Measurements from ENCODE around the gene MIER1.

The MIER1 gene

GRCh38 chr1:66919828-66920227, 5.0 kb upstream of the MIER1 start:
- no peaks in the 10 kb centered on the region for H3K9me3 ChIP-seq (ENCODE audit: low read depth, low read length)

DNA sequence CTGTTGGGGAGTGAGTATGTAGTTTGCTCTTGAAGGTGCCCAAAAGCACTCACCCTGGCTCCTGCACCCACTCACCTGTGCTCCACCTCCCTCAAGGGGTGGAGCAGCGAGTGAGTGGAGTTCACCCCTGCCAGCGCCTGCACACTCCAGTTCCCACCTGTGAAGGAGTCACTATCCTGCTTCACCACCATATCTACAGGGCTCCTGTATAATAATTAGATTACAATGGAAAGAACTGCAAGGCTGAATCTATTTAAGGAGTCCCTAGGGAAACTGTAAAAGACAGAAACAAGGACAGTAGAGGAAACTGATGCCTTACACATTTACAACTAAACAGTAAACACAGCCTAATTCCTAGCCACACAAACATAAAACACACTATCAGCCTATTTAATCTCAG, 4.2 kb upstream of the MIER1 start:
- Histone ChIP-seq H3K9me3 (ENCODE audit: low read depth, low read length) (no peaks in the 10 kb centered on the region), H3K27ac (no peak overlapping the region), H3K36me3 (ENCODE audit: insufficient read depth, low read length) (peaks cover 5% of the 10 kb centered on the region; the same call in 1 of the 2 replicates), H3K9ac (ENCODE audit: insufficient read length) (no peak overlapping the region), H3K4me3 (no peak overlapping the region)
- TF ChIP-seq POLR2AphosphoS5 (IDR thresholded peaks at IDR 0.05; ENCODE audit: borderline replicate concordance, low read depth, low read length) = no peak
- TF ChIP-seq FOXP2 (optimal IDR thresholded peaks at IDR 0.05; ENCODE audit: control extremely low read depth, extremely low read length, insufficient read depth) = no peak
- no peak for TF ChIP-seq EZH2 (IDR thresholded peaks at IDR 0.05)
- no peak for DNase-seq (ENCODE audit: low read depth, low spot score)

More at GRCh38 chr1:66919828-66920227, 5.0 kb upstream of the MIER1 start:
- no peak overlapping the region for H3K9ac ChIP-seq (ENCODE audit: insufficient read length)
- H3K4me3 ChIP-seq = no peak overlapping the region
- H3K36me3 ChIP-seq (ENCODE audit: insufficient read depth, low read length) = peaks cover 5% of the 10 kb centered on the region; the same call in 1 of the 2 replicates
- no peak for DNase-seq (ENCODE audit: low read depth, low spot score)
- H3K27ac ChIP-seq = no peak overlapping the region
- TF ChIP-seq POLR2AphosphoS5 (IDR thresholded peaks at IDR 0.05; ENCODE audit: borderline replicate concordance, low read depth, low read length) = no peak
- TF ChIP-seq EZH2 (IDR thresholded peaks at IDR 0.05) = no peak
- TF ChIP-seq FOXP2 (optimal IDR thresholded peaks at IDR 0.05; ENCODE audit: control extremely low read depth, extremely low read length, insufficient read depth) = no peak

DNA sequence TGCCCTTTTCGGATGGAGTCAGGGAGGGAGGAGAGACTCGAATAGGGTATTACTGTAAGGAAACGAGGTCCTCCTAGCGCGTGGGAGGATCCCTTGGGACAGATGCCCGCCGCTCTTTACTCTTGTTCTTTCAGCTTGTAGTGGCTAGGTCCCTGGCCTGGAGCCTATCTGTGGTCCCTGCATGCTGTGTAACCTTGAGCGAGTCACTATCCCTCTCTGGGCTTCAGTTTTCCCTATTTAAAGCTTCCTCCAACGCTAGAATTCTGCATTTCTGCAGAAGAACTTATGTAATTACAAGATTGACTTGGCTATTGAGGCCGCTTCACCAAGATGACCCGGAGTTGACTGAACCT, 744 bp downstream of the MIER1 start:
- Histone ChIP-seq H3K4me3 (peak overlapping the region; percentile 96), H3K36me3 (ENCODE audit: insufficient read depth, low read length) (no peaks in the 10 kb centered on the region; the same call in 1 of the 2 replicates), H3K9ac (ENCODE audit: insufficient read length) (peak overlapping the region; percentile 79)

DNA sequence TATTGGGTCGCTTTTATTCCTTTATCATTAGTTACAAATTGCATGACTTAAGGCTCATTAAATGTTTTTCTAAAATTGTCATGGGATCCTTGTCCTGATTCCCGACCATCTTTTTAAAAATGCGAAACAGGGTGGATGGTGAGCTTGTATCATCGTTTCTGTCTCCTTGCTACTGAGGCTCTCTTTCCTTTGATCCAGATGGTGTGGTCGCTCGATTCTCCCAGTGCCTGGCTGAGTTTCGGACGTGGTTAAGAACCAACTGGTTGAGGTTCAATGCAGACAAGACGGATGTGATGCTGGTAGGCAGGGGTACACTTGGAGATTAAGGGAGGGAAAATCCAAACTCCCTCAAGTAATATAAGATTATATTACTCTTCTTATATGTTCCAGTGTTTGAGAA, 1.2 kb downstream of the MIER1 start:
- Histone ChIP-seq H3K4me3 (peak overlapping the region; percentile 96), H3K36me3 (ENCODE audit: insufficient read depth, low read length) (no peaks in the 10 kb centered on the region), H3K27ac (peak overlapping the region; percentile 87), H3K9ac (ENCODE audit: insufficient read length) (peak overlapping the region; percentile 79), H3K9me3 (ENCODE audit: low read depth, low read length) (no peaks in the 10 kb centered on the region)
- no peak for TF ChIP-seq EZH2 (IDR thresholded peaks at IDR 0.05)
- no peak for TF ChIP-seq FOXP2 (optimal IDR thresholded peaks at IDR 0.05; ENCODE audit: control extremely low read depth, extremely low read length, insufficient read depth)
- no peak for TF ChIP-seq POLR2AphosphoS5 (IDR thresholded peaks at IDR 0.05; ENCODE audit: borderline replicate concordance, low read depth, low read length)
- DNase-seq (ENCODE audit: low read depth, low spot score) = no peak

More for the DNA sequence above, 744 bp downstream of the MIER1 start:
- Histone ChIP-seq H3K27ac (peak overlapping the region; percentile 87), H3K9me3 (ENCODE audit: low read depth, low read length) (no peaks in the 10 kb centered on the region)
- TF ChIP-seq EZH2 (IDR thresholded peaks at IDR 0.05) = no peak
- no peak for TF ChIP-seq POLR2AphosphoS5 (IDR thresholded peaks at IDR 0.05; ENCODE audit: borderline replicate concordance, low read depth, low read length)
- no peak for TF ChIP-seq FOXP2 (optimal IDR thresholded peaks at IDR 0.05; ENCODE audit: control extremely low read depth, extremely low read length, insufficient read depth)
- DNase-seq (ENCODE audit: low read depth, low spot score) = no peak

- H3K27ac ChIP-seq = peak overlapping the region; percentile 64; the same call in 1 of the 2 replicates
These were observed 2.7 kb downstream of the MIER1 start for GRCh38 chr1:66927528-66927927.

DNA sequence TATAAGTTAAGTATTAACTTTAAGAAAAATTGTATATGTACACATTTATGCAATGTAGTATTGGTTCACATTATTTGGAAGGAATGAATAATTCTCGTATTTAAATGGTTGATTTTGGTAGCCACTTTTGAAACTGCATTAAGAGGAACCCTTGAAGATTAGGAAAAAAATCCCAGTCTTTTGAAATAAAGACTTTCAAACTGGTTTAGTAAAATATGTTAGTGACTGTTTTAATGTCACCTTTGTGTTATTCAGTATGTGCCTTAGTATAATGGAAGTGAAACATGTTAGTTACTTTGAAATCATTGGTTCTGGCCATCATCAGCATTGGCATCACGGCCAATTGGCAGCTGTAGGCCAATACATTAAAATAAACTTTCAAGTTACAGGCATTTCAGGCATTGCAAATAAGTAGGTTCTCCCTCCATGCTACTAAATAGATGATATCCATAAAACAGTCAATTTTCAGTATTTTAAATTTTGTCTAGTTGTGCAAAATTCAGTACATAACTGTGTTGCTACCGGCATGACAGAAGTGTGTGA, 4.4 kb downstream of the MIER1 start:
- Histone ChIP-seq H3K4me3 (peak overlapping the region; percentile 82), H3K9me3 (ENCODE audit: low read depth, low read length) (no peaks in the 10 kb centered on the region), H3K27ac (peak overlapping the region; percentile 63; the same call in 1 of the 2 replicates), H3K36me3 (ENCODE audit: insufficient read depth, low read length) (no peaks in the 10 kb centered on the region; the same call in 1 of the 2 replicates), H3K9ac (ENCODE audit: insufficient read length) (no peak overlapping the region)
- DNase-seq (ENCODE audit: low read depth, low spot score) = no peak
- no peak for TF ChIP-seq EZH2 (IDR thresholded peaks at IDR 0.05)

More at GRCh38 chr1:66927528-66927927, 2.7 kb downstream of the MIER1 start:
- no peaks in the 10 kb centered on the region for H3K36me3 ChIP-seq (ENCODE audit: insufficient read depth, low read length)
- no peak for DNase-seq (ENCODE audit: low read depth, low spot score)
- H3K4me3 ChIP-seq = peak overlapping the region; percentile 96
- H3K9me3 ChIP-seq (ENCODE audit: low read depth, low read length) = no peaks in the 10 kb centered on the region
- peak overlapping the region; percentile 79 for H3K9ac ChIP-seq (ENCODE audit: insufficient read length)
- no peak for TF ChIP-seq POLR2AphosphoS5 (IDR thresholded peaks at IDR 0.05; ENCODE audit: borderline replicate concordance, low read depth, low read length)
- TF ChIP-seq FOXP2 (optimal IDR thresholded peaks at IDR 0.05; ENCODE audit: control extremely low read depth, extremely low read length, insufficient read depth) = no peak
- TF ChIP-seq EZH2 (IDR thresholded peaks at IDR 0.05) = no peak

DNA sequence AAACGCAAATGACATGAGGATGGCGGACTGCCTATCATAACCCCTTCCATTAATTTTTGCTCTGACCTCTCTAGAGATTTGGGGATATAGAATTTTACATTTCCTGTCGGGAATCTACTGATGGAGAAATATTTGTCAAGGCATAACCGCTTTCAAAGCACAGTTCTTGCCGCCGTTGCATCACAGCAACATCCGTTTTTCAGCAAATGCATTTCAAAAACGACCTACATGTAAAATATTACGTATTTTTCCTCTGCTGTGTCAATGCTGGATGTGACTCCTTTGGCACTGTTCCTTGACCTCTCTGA, 4.9 kb downstream of the MIER1 start:
- peak overlapping the region; percentile 63; the same call in 1 of the 2 replicates for H3K27ac ChIP-seq
- TF ChIP-seq FOXP2 (optimal IDR thresholded peaks at IDR 0.05; ENCODE audit: control extremely low read depth, extremely low read length, insufficient read depth) (no peak), POLR2AphosphoS5 (IDR thresholded peaks at IDR 0.05; ENCODE audit: borderline replicate concordance, low read depth, low read length) (no peak), EZH2 (IDR thresholded peaks at IDR 0.05) (no peak)
- H3K4me3 ChIP-seq = peak overlapping the region; percentile 82
- DNase-seq (ENCODE audit: low read depth, low spot score) = no peak
- H3K9me3 ChIP-seq (ENCODE audit: low read depth, low read length) = no peaks in the 10 kb centered on the region
- H3K36me3 ChIP-seq (ENCODE audit: insufficient read depth, low read length) = no peaks in the 10 kb centered on the region; the same call in 1 of the 2 replicates
- no peak overlapping the region for H3K9ac ChIP-seq (ENCODE audit: insufficient read length)

DNA sequence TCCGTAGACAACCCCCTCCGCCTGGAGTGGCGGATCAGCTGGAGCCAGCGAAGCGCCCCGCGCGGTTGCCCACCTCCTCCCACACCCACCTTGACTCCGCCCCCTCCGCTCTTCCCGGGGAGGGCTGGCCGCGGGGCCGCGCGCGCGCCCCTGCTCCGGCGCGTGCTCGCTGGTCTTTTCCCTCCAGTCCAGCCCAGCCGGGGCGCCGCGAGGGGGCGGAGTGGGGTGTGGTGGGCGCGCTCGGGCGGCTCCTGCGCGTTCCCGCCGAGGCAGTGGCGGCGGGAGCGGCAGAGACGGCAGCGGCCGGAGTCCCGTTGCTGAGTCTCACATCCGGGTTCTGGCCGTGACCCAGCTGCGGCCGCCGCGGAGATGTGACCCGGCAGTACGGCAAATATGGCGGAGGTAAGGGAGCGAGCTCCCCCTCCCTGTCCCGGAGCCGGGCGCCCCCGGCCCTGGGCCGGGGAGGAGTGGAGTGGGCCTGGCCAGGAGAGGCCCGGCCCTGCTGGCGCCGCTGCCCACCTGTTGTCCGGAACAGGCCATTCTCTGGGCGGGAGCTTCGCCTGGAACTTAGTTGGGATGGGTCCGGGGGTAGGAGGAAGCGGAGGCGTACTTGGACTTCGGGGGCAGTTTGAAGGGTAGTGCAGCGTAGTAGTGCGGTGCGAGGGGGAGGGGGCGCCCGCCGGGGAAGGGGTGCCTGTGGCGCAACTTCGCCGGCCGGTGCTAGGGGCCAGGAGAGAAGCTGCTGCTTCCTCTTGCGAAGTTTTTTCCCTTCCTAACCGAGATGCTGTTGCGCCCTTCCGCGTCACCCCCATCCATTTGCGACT, 5.4 kb downstream of the MIER1 start:
- Histone ChIP-seq H3K9ac (ENCODE audit: insufficient read length) (peak overlapping the region; percentile 87), H3K9me3 (ENCODE audit: low read depth, low read length) (no peaks in the 10 kb centered on the region), H3K36me3 (ENCODE audit: insufficient read depth, low read length) (no peaks in the 10 kb centered on the region; the same call in 1 of the 2 replicates), H3K4me3 (peak overlapping the region; percentile 82), H3K27ac (peak overlapping the region; percentile 67; the same call in 1 of the 2 replicates)
- no peak for TF ChIP-seq EZH2 (IDR thresholded peaks at IDR 0.05)
- TF ChIP-seq POLR2AphosphoS5 (IDR thresholded peaks at IDR 0.05; ENCODE audit: borderline replicate concordance, low read depth, low read length) = peak; percentile 68
- TF ChIP-seq FOXP2 (optimal IDR thresholded peaks at IDR 0.05; ENCODE audit: control extremely low read depth, extremely low read length, insufficient read depth) = no peak
- DNase-seq (ENCODE audit: low read depth, low spot score) = no peak
